Measurements from ENCODE around the gene MTRF1.

DNA sequence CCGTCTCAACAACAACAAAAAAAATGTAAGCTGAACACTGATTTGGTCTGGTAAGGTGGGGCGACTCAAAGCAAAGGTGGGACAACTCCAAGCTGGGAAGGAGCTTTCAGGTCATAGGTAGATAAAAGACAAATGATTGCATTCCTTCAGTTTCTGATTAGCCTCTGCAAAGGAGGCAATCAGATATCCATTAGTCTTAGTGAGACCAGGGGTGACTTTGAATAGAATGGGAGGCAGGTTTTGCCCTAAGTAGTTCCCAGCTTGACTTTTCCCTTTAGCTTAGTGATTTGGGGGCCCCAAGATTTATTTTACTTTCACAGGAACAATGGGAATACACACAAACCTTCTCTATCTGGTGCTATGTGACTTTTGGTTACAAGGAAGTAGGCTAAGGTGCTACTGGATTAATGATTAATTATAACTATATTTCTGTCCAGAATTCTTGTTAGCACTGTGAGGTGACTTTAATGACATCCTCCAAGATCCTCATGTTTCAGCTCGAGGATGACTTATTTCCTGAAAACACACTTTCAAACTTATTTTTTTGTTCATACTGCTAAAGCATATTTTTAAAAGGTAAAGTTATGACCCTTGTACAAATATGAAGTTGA is 10.6 kb upstream of the MTRF1 start:
- TF ChIP-seq POLR2AphosphoS5 (IDR thresholded peaks at IDR 0.05; ENCODE audit: low read depth, low read length) (no peak), POLR2A (IDR thresholded peaks at IDR 0.05; ENCODE audit: low read depth, low read length) (no peak), TAF1 (IDR thresholded peaks at IDR 0.05; ENCODE audit: borderline replicate concordance, low read depth, low read length) (no peak)

Data from GM12892 (cell line).